HuH-7.5 (cell line): Measurements from ENCODE around the gene SLF2.

Experiments used
- DNase-seq: peaks from one replicate; pipeline ENCODE4 v3.0.0; 2011; ENCODE audit warnings: low spot score

SLF2 gene

DNA sequence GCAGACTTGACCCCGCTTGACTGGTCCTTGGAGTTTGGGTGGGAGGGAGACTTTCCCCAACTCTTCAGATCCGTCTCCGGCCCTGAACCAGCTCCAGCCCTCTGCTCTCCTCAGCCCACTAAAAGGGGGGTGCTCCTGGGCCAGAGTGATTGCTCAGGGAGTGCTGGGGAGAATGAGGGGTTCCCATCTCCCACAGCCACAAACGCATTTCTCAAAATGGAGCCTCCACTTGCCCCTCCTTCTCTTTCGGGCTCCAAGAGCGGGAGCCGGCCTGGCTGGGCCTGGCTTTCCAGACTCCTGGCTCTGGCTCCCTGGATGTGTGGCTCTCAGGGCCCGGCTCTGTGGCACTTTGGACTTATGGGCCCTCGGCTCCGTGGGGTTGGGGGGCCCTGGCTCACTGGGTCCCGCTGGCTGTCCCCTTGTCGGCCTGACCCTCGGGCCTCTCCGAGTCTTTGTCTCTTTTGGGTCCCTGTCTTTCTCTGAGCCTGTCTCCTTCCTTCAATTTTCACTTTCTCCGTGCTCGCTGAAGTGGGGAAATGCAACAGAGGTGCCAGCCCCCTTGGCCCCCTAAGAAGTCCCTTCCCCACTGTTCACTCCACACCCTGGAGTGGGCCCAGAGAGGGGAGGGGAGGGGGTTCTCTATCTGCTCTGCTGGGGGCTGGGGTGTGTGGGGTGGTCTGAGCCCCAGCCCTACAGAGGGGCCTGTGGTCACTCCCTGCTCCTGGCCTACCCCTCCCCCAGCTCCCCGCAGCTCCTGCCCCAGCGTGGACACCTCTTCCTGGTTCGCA lies 87.6 kb downstream of the SLF2 start:
- DNase-seq, result peak; percentile 70

DNA sequence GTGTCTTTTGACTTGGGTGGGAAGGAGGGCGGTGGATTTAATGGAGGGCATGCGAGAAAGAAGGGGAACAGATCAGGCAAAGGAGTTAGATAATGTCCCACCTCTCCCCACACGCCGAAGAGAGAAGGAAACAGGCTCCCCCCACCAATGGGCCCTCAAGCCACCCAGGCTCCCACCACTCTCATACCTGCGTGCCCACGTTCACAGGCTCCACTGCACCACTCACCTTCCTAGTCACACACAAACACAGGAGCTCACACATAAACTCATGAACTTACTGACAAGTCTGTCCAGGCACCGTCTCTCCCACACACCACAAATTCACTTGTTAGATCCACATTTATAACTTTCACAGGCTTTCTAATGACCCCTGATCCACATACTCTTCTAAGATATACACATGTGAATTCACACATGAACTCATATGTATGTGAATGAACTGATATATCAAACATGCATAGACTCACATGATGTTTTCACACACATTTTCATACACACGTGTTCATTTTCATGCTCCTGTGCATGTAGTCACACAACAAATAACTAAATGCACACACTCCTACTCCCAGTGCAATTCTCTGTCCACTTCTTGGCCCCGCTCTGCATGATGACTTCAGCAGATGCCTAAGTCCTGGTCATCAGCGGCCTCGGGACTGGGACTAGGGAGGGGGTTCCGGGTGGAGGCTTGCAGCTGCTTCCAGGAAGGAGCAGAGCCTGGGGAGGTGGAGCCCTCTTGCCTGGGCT lies 88.3 kb downstream of the SLF2 start:
- no peak for DNase-seq

DNA sequence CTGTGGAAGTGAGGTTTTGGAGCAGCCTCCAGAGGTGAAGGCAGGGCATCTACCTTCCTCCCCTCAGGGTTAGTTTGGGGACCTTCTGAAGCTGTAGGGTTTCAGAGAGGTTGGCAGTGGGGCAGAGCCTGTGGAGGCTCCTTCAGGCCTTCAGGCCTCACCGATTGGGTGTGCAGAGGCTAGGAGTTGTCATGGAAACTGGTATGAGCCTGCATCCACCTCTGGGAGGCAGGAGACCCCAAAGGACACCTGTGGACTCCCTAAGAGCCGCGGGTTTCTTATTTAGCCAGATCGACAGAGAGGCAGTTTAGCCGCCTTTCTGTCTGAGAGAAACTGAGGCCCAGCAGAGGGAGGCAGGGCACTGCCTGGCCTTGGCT lies 88.9 kb downstream of the SLF2 start:
- no peak for DNase-seq

DNA sequence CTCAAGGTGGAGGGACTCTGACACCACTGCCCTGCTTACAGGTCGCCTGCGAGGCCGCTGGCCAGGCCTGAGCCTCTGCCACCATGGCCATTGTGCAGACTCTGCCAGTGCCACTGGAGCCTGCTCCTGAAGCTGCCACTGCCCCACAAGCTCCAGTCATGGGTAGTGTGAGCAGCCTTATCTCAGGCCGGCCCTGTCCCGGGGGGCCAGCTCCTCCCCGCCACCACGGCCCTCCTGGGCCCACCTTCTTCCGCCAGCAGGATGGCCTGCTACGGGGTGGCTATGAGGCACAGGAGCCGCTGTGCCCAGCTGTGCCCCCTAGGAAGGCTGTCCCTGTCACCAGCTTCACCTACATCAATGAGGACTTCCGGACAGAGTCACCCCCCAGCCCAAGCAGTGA lies 89.7 kb downstream of the SLF2 start:
- DNase-seq, result no peak

DNA sequence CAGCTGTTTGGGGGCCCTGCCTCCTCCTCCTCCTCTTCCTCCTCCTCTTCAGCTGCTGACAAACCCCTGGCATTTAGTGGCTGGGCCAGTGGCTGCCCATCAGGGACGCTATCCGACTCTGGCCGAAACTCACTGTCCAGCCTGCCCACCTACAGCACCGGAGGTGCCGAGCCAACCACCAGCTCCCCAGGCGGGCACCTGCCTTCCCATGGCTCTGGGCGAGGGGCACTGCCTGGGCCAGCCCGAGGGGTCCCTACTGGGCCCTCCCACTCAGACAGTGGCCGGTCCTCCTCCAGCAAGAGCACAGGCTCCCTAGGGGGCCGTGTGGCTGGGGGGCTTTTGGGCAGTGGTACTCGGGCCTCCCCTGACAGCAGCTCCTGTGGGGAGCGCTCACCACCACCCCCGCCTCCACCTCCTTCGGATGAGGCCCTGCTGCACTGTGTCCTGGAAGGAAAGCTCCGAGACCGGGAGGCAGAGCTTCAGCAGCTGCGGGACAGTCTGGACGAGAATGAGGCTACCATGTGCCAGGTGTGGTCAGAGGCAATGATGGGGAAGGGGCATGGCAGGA lies 91.0 kb downstream of the SLF2 start:
- DNase-seq, result no peak

DNA sequence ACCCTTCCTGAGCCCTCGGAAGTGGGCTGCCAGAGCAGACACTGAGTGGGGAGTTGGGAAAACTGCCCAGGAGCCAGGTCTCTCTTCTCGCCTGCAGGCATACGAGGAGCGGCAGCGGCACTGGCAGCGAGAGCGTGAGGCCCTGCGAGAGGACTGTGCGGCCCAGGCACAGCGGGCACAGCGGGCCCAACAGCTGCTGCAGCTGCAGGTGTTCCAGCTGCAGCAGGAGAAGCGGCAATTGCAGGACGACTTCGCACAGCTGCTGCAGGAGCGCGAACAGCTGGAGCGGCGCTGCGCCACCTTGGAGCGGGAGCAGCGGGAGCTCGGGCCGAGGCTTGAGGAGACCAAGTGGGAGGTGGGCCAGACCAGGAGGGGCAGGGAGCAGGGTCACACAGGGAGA lies 92.6 kb downstream of the SLF2 start:
- DNase-seq, result no peak

DNA sequence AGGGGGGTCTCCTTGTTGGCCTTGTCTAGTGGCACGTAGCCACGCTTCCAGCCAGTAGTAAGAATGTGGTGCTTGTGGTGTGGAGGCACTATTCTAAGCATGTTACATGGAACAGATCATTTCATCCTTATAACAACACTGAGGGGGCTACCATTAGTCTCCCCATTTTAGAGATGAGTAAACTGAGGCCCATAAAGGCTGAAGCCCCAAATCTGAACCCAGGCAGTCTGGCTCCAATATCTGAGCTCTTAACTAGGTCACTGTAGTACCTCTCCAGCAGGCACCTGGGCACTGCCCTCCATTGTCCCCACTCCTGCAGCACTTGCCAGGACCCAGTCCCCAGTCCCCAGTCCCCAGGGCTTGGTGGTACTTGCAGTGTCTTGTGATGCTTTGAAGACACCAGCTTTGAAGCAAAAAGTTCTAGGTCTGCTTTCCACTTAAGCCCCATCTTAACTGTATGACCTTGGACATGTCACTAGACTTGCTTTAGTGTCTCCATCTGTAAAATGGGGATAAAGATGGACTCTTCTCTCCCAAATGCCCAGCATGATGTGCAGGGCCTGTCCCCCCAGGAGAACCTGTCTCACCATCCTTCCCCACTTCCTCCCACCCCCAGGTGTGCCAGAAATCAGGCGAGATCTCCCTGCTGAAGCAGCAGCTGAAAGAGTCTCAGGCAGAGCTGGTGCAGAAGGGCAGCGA lies 93.3 kb downstream of the SLF2 start:
- no peak for DNase-seq

DNA sequence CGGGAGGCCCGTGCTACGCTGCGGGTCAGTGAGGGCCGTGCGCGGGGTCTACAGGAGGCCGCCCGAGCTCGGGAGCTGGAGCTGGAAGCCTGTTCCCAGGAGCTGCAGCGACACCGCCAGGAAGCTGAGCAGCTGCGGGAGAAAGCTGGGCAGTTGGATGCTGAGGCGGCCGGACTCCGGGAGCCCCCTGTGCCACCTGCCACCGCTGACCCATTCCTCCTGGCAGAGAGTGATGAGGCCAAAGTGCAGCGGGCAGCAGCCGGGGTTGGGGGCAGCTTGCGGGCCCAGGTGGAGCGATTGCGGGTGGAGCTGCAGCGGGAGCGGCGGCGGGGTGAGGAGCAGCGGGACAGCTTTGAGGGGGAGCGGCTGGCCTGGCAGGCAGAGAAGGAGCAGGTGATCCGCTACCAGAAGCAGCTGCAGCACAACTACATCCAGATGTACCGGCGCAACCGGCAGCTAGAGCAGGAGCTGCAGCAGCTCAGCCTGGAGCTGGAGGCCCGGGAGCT lies 93.9 kb downstream of the SLF2 start:
- no peak for DNase-seq

DNA sequence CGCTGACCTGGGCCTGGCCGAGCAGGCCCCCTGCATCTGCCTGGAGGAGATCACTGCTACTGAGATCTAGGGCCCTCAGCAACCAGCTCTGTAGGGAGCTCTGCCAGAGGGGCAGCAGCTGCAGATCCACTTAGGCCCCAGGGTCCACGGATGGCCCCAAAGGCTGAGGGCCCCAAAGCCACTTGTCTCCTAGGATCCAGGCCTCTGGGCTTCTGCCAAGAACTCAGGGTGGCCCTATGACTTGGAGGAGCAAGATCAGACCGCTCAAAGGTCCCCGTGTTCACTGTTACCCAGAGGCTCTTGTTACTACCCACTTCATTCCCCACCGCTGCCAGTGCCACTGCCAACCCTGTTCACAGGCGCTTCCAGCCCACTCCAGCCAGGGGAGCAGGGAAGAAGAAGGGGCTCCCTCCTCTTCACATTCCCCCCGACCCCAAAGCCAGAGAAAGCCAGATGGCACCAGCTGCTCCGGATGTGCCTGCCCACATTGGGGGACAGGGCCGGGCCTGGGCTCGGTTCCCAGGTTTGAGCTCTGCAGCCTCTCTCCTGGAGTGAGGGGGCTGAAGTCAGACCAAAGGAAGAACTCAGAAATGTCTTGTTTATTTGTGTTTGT lies 94.4 kb downstream of the SLF2 start:
- DNase-seq, result no peak

DNA sequence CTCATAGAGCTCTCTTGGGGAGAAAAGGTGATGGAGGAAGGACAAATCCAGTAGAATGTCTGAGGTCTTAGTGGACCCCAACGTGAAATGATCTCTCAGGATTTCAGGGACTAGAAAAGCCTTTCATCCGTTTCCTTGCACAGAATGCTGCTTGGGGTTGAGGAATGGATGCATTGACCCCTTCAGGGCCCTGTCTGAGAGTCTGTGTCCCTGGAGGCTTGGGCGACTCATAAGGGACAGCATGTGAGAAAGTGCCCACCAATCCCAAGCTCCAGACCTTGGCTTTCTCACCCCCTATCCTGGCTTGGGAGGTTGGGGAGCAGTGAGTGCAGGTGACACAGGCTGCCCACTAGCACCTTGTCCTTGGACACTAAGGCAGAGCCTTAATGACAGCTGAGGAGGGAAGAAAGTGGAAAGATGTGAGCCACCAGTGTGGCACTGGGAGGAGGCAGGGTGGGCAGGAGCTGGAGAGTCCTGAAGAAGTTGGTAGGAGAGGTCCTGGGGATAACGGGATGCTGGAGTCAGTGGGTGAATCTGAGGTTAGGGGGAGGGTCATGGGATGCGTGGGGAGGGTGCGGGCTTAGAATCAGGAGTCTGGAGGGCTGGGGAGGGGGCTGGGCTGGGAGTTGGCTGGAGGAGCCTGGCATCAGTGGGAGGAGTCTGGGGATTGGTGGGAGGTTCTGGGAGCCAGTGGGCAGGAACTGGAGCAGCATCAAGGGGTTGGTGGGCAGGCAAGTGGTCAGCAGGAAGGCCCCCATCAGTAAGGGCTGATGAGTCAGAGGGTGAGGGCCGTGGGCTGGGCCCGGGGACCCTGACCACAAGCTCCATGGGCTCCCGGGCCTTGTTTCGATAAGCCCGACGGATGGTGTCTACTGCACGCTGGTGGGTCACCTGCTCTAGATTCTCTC lies 95.4 kb downstream of the SLF2 start:
- DNase-seq, result no peak

DNA sequence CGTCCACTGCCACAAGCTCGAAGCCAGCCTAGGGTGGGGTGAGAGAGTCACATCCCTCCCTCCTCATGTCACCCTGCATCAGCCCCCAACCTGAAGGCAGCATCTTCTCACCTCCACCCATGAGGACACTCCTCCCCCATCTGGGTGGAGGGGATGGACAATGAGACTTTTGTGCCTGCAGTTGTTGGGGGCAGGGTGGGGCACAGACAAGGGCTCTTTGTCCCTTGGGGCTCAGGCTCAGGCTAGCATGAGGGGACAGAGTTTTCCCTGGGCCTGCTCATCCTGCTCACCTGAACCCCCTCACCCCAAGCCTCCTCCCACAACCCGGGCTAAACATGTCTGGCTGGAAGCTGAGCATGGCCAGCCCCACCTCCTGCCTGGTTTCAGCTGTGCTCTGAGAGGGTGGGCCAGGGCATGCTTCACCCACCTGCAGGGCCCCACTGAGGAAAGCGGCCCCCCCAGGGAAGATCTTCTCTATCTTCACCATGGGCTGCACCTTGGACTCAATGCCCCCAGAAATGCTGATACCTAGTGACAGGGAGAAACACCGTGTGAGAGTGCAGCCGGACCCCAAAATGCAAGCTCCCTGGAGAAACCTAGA lies 96.2 kb downstream of the SLF2 start:
- DNase-seq, result no peak

DNA sequence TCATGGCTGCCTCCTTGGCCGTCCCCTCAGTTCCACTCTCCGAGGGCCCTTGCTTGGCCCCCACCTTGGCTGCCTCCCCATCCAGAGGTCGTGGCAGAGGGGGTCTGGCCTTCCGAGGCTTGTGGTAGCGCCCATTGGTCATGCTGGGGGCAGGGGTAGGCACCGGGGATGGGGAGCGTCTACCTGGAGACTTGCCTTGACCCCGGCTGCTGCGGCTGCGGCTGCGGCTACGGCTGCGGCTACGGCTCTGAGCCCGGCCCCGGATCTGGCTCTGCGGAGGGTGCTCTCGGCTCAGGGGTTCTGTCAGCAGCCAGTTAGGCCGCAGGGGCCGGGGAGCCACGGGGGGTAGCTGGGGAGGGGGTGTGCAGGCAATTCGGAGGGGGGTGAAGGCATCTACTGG lies 97.6 kb downstream of the SLF2 start:
- no peak for DNase-seq

DNA sequence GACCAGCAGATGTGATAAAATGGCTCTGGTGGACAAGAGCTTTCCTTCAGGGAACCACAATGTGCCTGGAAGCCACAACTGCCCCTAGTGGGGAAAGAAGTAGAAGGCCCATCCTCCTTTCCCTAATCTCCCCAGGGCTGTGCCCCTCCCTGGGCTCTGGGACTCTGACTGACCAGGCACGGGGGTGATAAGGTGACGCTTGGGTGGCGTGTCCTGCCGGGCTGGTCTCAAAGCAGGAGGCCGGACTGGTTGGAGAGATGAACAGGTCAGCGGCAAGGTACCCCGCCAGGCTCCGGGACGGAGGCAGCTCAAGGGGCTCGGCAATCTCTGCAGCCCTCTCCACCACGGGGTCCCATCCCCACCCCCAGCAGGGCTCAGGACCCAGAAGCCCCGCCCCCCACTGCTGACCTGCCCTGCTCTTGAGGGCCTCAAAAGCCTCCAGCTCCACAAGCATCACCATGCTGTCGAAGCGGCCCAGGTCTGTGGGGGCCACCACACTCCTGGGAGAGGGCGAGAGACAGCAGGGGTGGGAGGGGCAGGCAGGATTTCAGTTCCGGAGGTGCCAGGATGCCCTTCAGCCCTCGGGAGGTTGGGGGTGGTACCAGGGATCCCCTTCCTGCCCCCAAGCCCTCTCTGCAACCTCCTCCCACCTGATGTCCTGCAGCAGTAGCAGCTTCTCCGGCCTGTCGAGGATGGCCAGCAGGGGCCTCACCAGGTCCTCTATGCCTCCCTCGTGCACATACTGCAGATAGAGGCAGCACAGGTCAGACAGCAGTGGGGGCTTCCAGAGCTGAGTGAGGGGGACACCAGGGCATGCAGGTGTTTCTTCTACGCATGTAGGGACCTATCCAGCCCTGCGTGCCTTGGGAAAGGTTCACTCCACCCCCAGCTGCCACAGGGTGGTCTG lies 99.0 kb downstream of the SLF2 start:
- peak; percentile 71 for DNase-seq

DNA sequence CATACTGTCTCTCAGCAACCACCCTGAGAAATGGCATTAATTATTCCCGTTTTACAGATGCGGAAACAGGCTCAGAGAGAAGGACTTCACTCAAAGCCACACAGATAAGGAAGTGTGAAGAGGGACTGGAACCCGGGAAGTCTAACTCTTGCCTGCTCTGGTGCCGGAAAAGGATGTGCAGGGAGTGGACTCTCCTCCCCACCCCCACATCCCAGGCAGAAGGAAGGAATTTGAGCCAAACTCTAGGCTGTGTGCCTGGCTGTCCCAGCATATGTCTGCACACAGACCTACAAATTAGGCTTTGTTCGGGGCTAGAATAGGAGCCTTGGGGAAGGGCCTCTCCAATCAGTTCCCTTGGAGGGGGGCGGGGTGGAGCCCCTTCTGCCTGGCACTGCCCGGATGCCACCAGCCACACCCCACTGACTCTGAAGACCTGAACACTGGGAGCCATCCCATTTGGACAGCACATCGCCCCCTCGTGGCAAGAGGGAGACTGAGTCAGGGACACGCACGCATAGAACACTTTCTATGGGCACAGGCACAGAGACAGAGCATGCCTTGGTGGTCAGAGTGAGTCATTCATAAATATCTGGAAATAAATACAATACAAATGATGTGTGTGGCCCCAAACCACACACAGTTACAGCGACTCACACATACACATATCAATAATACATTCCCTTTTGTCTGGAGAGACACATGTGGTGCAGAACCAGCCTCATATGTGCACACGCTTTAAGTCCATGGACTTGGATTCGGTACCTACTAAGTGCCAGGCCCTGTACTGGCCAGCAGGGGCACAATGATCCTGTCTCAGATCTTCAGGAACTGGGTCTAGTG lies 100.0 kb downstream of the SLF2 start:
- peak; percentile 81 for DNase-seq

DNA sequence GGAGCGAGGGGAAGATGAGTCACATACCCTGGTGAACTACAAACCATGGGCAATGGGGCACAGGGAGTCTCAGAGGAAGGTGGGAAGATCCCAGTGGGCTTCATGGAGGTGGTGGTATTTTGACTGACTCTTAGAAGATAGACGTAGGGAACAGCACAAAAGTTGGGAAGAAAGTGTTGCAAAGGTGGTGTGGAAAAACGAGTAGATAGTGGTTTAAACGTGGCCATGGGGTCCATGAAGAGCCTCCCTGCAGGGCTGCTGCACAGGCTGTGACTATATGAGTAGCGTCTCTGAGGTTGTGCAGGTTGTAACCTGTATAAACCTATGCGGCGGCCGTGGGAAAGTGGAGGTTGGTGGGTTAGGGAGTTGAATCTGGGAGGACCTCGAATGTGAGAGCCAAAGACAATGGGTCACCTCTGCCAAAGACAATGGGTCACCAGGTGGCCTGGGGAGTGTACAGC lies 100.6 kb downstream of the SLF2 start:
- DNase-seq, result no peak

DNA sequence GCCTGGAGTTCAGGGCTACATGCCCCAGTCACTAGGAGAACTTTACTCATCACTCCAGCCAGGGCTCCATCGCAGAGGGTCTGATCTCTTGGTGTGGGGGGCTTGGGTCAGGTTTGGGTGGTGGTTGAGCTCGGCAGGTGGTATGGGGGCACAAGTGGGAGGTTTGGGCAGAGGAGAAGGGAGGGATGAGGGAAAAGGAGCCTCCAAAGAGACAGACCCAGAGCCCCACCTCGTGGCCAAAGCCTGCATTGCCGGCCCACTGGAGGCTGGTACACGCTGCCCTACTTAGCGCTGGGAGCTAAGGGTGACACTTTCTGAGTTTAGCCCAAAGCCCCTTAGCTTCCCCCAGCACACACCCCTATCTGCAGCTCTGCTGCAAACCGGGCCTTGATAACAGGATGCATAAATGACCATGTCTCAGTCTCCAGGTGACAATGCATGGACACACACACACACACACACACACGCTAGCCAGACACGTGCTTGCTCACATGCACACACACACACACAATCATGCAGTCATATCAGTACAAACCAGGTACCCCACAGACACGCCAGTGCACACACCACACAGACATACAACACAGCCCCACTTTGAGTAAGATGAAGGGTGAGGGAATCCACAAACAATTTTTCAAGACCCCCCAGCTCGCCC lies 101.6 kb downstream of the SLF2 start:
- peak; percentile 88 for DNase-seq
